ENCODE measurements around the gene GDNF.

DNA sequence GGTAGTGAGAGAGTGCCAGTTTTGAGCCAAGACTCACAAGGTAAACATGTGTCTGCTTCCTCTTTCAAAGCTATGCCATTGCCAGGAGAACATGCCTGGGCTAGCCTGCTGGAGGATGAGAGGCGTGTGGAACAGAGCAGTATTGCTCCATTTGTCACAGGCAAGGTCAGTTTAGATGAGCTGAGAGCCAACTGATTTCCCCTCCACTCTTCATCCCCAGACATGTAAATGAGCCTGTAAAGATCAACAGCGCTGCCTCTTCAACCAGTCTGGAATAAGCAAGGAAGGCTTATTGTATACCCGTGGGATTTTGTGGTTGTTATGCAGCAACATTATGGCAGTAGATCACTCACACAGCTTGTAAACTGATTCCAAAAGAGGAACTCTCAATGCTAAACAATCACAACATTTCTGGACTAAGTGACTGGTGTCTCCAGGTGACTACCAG lies 8.2 kb upstream of the GDNF start:
- TF ChIP-seq POLR2A (IDR thresholded peaks at IDR 0.05) = no peak
- TF ChIP-seq, protein P1, sequence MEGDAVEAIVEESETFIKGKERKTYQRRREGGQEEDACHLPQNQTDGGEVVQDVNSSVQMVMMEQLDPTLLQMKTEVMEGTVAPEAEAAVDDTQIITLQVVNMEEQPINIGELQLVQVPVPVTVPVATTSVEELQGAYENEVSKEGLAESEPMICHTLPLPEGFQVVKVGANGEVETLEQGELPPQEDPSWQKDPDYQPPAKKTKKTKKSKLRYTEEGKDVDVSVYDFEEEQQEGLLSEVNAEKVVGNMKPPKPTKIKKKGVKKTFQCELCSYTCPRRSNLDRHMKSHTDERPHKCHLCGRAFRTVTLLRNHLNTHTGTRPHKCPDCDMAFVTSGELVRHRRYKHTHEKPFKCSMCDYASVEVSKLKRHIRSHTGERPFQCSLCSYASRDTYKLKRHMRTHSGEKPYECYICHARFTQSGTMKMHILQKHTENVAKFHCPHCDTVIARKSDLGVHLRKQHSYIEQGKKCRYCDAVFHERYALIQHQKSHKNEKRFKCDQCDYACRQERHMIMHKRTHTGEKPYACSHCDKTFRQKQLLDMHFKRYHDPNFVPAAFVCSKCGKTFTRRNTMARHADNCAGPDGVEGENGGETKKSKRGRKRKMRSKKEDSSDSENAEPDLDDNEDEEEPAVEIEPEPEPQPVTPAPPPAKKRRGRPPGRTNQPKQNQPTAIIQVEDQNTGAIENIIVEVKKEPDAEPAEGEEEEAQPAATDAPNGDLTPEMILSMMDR (IDR thresholded peaks at IDR 0.05) = no peak

Measured in ovary (tissue), 3 donors.